Measurements from ENCODE around the gene TRIM2. TPM values are rescaled to one million over a fixed set of nuclear protein-coding genes. Genes with fewer than 3 reads are reported as not detected.

TRIM2 gene
- total RNA-seq, 4 donors from 2014 or later, result 25.9 to 121 (median 45.6) TPM

GRCh38 chr4:153223427-153223801 is 19.2 kb downstream of the TRIM2 start:
- intact Hi-C loops (cut with DNase I; ENCODE audit: low total_unique reads), result no loop called here
- TF ChIP-seq POLR2A (IDR thresholded peaks at IDR 0.05) (no peak), CTCF (IDR thresholded peaks at IDR 0.05) (no peak)
- peaks cover 0 to 11% of the 10 kb centered on the region in 2 donors for H3K4me1 ChIP-seq
- H3K27ac ChIP-seq, result peak overlapping the region; percentile 94
- H3K4me3 ChIP-seq, result peak overlapping the region; percentile 68
- H3K36me3 ChIP-seq, result no peaks in the 10 kb centered on the region
- no peaks in the 10 kb centered on the region for H3K27me3 ChIP-seq
- H3K9me3 ChIP-seq, result no peaks in the 10 kb centered on the region
- DNase-seq, result no peak

- intact Hi-C loops (cut with DNase I; ENCODE audit: low total_unique reads), result no loop called here
- H3K27ac ChIP-seq, result peak overlapping the region; percentile 94
- H3K9me3 ChIP-seq, result no peaks in the 10 kb centered on the region
- peaks cover 0 to 11% of the 10 kb centered on the region in 2 donors for H3K4me1 ChIP-seq
- H3K27me3 ChIP-seq, result no peaks in the 10 kb centered on the region
- DNase-seq, result no peak
- peak overlapping the region; percentile 68 for H3K4me3 ChIP-seq
- no peak for TF ChIP-seq CTCF (IDR thresholded peaks at IDR 0.05)
- TF ChIP-seq POLR2A (IDR thresholded peaks at IDR 0.05), result no peak
- H3K36me3 ChIP-seq, result no peaks in the 10 kb centered on the region
Observed at GRCh38 chr4:153223930-153224329, 19.7 kb downstream of the TRIM2 start.

- H3K27ac ChIP-seq, result peak overlapping the region; percentile 12 to 94
- peaks cover 0 to 11% of the 10 kb centered on the region in 2 donors for H3K4me1 ChIP-seq
- H3K9me3 ChIP-seq, result no peaks in the 10 kb centered on the region
- no peak for TF ChIP-seq CTCF (IDR thresholded peaks at IDR 0.05)
- no peak for TF ChIP-seq POLR2A (IDR thresholded peaks at IDR 0.05)
- peak overlapping the region in 1 of 2 donors; percentile 68 for H3K4me3 ChIP-seq
- no peak for DNase-seq
- H3K36me3 ChIP-seq, result no peaks in the 10 kb centered on the region
- intact Hi-C loops (cut with DNase I; ENCODE audit: low total_unique reads), result no loop called here
- no peaks in the 10 kb centered on the region for H3K27me3 ChIP-seq
Observed at GRCh38 chr4:153224474-153224873, 20.2 kb downstream of the TRIM2 start.

DNA sequence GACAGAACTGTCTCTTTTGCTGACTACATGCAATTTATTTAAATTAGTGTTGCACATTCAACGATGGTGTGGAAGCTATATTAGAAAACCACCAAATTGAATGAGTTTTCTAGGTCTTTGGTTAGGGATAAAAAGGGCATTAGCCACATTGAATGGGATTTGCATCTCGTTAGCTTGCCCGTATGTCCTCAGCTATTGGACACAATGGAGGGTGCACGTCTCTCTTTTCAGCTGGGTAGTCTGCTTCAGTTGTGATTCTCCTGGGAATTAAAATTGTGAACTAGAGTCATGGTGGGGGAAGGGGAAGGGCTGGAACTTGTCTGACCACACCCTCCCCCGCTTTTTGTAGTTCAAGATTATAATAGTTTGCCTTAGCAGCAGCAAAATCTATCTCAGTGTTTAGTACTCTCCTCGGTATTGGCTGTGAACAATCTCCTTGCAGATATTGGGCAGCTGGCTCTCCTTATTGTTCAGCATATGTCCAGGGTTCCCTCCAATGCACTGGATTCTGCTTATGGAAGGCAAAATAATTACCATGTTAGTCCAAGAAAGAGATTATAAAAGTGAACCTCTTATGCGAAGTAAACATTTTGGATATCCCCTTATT is 23.3 kb downstream of the TRIM2 start:
- no peak for TF ChIP-seq CTCF (IDR thresholded peaks at IDR 0.05)
- no peak for TF ChIP-seq POLR2A (IDR thresholded peaks at IDR 0.05)
- no peaks in the 10 kb centered on the region for H3K27me3 ChIP-seq
- H3K4me1 ChIP-seq, result peaks cover 0 to 11% of the 10 kb centered on the region in 2 donors
- no peak for DNase-seq
- intact Hi-C loops (cut with DNase I; ENCODE audit: low total_unique reads), result no loop called here
- no peak overlapping the region for H3K4me3 ChIP-seq
- H3K36me3 ChIP-seq, result no peaks in the 10 kb centered on the region
- H3K27ac ChIP-seq, result no peak overlapping the region
- H3K9me3 ChIP-seq, result no peaks in the 10 kb centered on the region

DNA sequence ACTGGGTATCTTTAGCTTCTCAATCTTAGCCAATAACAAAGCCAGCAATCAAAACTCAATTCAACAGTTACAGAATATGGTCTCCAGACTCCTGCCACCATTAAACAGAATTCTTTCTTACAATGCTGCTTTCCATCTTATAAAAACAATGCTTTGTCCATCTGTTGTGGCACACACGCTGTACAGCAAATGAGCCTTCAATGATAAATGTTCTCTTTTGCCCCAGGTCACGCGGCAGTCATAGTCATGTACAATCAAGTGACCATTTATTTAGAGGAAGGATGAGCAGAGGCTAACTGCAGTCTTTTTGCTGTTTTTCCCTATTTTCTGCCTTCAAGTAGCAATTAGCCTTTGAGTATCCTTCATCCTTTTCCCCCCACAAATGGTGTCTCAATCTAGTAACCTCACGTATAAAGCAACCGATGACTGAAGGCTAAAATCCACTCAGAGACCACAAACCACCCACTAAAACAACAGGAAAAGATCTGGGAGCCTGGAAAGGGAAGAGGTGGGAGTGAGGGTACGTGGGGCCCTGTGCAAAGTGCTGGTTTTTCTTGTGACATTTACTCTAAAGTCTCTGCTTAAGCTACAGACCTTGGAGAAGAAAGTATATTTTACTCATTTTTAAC is 24.4 kb downstream of the TRIM2 start:
- DNase-seq, result no peak
- Histone ChIP-seq H3K4me1 (peaks cover 3 to 11% of the 10 kb centered on the region in 2 donors), H3K36me3 (no peaks in the 10 kb centered on the region), H3K27ac (no peak overlapping the region), H3K4me3 (no peak overlapping the region), H3K27me3 (no peaks in the 10 kb centered on the region), H3K9me3 (no peaks in the 10 kb centered on the region)
- intact Hi-C loops (cut with DNase I; ENCODE audit: low total_unique reads), result no loop called here
- no peak for TF ChIP-seq CTCF (IDR thresholded peaks at IDR 0.05)

Data from uterus (tissue), 4 donors.